Transverse colon (tissue), 4 donors: Measurements from ENCODE around the gene ACVR1C. TPM values are rescaled to one million over a fixed set of nuclear protein-coding genes. Genes with fewer than 3 reads are reported as not detected.

Source experiments
- DNase-seq: peaks from one replicate; pipeline ENCODE4 v3.0.0-alpha.2; 2019
- H3K27ac ChIP-seq, 4 donors: fragments of 200-600 bp; sonication (generic); 2 replicates each; pipeline ENCODE4 v1.5.1; 2016 to 2018; ENCODE audit warnings: inconsistent platforms in 4 of 4
- H3K27me3 ChIP-seq: fragments of 200-600 bp; sonication (generic); 2 replicates; pipeline ENCODE4 v1.5.1; 2017; ENCODE audit warnings: inconsistent platforms
- H3K36me3 ChIP-seq, 4 donors: fragments of 200-600 bp; sonication (generic); 2 replicates each; pipeline ENCODE4 v1.5.1; 2017 to 2019; ENCODE audit warnings: inconsistent platforms in 4 of 4
- H3K4me1 ChIP-seq, 4 donors: fragments of 200-600 bp; sonication (generic); 2 replicates each; pipeline ENCODE4 v1.5.1; 2017 to 2020; ENCODE audit warnings: inconsistent platforms in 4 of 4
- H3K4me3 ChIP-seq, 4 donors: fragments of 200-600 bp; sonication (generic); 1 replicate in 1 of 4; 2 replicates in 3 of 4; pipeline versions ENCODE4 v1.5.1 to v1.6.1; 2017 to 2019; ENCODE audit warnings: inconsistent platforms in 4 of 4
- H3K9me3 ChIP-seq, 2 donors: fragments of 200-600 bp; sonication (generic); 2 replicates each; pipeline ENCODE4 v1.5.1; 2017 to 2019; ENCODE audit warnings: inconsistent platforms in 2 of 2
- EP300 ChIP-seq: sonication (generic); formaldehyde crosslinking; IDR thresholded peaks from one replicate; pipeline ENCODE4 v1.6.1; 2017; ENCODE audit warnings: antibody characterized with exemption, low read depth
- POLR2A ChIP-seq: fragments of 450-650 bp; IDR thresholded peaks from one replicate; pipeline ENCODE4 v1.6.1; 2016; ENCODE audit warnings: antibody characterized with exemption, mild to moderate bottlenecking, moderate library complexity
- POLR2AphosphoS5 ChIP-seq, 3 donors: sonication (generic); formaldehyde crosslinking; IDR thresholded peaks; one replicate each; pipeline ENCODE4 v1.6.1; 2016; ENCODE audit warnings: antibody characterized with exemption in 3 of 3
- WGBS, 2 donors: methylation state at CpG; one replicate each; pipeline ENCODE4 v1.1.5; 2018; ENCODE audit warnings: low coverage in 1 of 2; 5-methylcytosine and 5-hydroxymethylcytosine counted together
- in situ Hi-C, 4 donors: fragments of 200-750 bp; cut with MboI; loops; one replicate each; pipeline versions ENCODE4 v1.15.0 to v1.15.1; 2017; ENCODE audit warnings: low sequenced_read_pairs in 3 of 4, low pct_ligation_motif_present in 1 of 4, low pct_unique_long_range_greater_than_20kb in 1 of 4
- intact Hi-C: fragments of 100-400 bp; cut with DNase I; formaldehyde crosslinking; loops from one replicate; pipeline ENCODE4 v1.15.1; 2023; ENCODE audit warnings: low total_unique reads
- total RNA-seq, 4 donors: library from RNA; depleted of rRNA; stranded (reverse); fragments of >200 nt; gene quantifications; one replicate each; pipeline ENCODE4 v1.1.0, GENCODE V29; 2016
- TF ChIP-seq, protein P1 (sequence below), 5 experiments: fragments of 200-600 bp in 3 of 5; fragments of 450-650 bp in 2 of 5; sonication (generic) in 3 of 5; IDR thresholded peaks; 1 replicate in 2 of 5; 2 replicates in 3 of 5; pipeline ENCODE4 v1.5.1; 2016 to 2017; ENCODE audit warnings: antibody characterized with exemption in 5 of 5, inconsistent platforms in 3 of 5, mild to moderate bottlenecking in 2 of 5, moderate library complexity in 1 of 5

ACVR1C gene
- total RNA-seq, 4 donors from 2014 or later = 8.2 to 13.7 (median 11.9) TPM

DNA sequence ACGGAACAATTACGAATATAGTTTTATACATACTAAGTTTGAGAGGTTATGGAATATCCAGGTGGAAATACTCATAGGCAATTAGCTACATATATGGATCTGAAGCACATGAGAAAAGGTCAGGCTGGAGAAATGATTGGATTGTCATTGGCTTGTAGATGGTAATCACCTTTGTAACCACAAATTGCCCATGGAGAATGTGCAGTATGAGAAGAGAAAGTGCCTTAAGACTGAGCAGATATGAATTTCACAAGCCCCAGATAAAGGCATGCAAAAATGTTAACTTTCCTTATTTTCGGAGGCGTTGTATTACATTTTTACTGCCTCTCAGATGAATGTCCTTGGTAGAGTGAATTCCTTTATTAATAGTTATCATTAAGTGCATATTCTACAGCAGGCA is 33.1 kb upstream of the ACVR1C start:
- no peaks in the 10 kb centered on the region for H3K36me3 ChIP-seq
- no peak for DNase-seq
- H3K4me1 ChIP-seq = no peaks in the 10 kb centered on the region
- H3K27ac ChIP-seq = no peak overlapping the region
- no peaks in the 10 kb centered on the region for H3K27me3 ChIP-seq
- H3K4me3 ChIP-seq = no peak overlapping the region
- in situ Hi-C loops (no loop called here), intact Hi-C loops (no loop called here)
- TF ChIP-seq POLR2AphosphoS5 (IDR thresholded peaks at IDR 0.05) (no peak), EP300 (no peak), POLR2A (no peak)
- TF ChIP-seq, protein P1, sequence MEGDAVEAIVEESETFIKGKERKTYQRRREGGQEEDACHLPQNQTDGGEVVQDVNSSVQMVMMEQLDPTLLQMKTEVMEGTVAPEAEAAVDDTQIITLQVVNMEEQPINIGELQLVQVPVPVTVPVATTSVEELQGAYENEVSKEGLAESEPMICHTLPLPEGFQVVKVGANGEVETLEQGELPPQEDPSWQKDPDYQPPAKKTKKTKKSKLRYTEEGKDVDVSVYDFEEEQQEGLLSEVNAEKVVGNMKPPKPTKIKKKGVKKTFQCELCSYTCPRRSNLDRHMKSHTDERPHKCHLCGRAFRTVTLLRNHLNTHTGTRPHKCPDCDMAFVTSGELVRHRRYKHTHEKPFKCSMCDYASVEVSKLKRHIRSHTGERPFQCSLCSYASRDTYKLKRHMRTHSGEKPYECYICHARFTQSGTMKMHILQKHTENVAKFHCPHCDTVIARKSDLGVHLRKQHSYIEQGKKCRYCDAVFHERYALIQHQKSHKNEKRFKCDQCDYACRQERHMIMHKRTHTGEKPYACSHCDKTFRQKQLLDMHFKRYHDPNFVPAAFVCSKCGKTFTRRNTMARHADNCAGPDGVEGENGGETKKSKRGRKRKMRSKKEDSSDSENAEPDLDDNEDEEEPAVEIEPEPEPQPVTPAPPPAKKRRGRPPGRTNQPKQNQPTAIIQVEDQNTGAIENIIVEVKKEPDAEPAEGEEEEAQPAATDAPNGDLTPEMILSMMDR (IDR thresholded peaks at IDR 0.05) = no peak
- WGBS, 2 donors = 62 to 82% methylated on average over 4 of the region's 4 CpGs
- no peaks in the 10 kb centered on the region for H3K9me3 ChIP-seq

DNA sequence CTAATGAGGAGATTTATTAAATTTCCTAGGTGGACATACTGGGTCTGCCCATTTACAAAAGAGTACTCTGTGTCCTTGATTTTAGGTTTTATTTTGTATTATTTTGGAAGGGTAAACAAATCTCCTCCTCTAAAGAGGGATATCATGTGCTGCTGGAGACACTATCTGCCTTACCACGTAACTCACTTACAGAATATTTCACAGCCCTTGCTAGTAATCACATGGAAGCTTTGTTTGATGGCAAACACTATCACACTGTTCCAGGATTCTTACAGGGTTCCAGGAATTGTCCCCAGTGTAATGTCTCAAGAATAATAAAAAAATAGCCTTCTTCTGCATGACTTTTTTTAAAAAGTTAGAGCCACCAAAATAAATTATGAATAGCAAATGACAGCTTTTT is 29.2 kb upstream of the ACVR1C start:
- no peak overlapping the region for H3K4me3 ChIP-seq
- in situ Hi-C loops (no loop called here), intact Hi-C loops (no loop called here)
- no peak for TF ChIP-seq EP300
- TF ChIP-seq, protein P1 (IDR thresholded peaks at IDR 0.05) = no peak
- WGBS, 2 donors = 83 to 88% methylated on average over 1 of the region's 1 CpG
- DNase-seq = no peak
- no peak overlapping the region for H3K27ac ChIP-seq
- H3K9me3 ChIP-seq = no peaks in the 10 kb centered on the region
- no peaks in the 10 kb centered on the region for H3K36me3 ChIP-seq
- H3K4me1 ChIP-seq = no peaks in the 10 kb centered on the region
- H3K27me3 ChIP-seq = no peaks in the 10 kb centered on the region

DNA sequence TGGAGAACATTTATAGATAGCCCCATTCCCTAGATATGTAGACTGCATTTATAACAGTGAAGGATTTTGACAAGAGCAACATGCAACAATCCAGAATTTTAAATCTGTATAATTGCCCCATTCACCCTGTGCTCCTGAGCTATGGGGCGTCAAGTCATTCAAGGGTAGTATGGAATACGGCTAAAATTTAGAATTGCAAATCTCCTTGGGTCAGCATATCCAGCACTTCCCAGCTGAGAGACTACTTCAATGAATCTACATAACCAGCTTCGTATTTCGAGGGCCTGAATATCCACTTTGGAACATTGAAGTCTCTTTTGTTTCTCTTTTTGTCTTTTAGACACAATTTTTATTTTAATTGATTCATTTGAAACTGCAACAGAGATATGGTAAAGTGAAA is 28.4 kb upstream of the ACVR1C start:
- Histone ChIP-seq H3K4me1 (no peaks in the 10 kb centered on the region), H3K36me3 (no peaks in the 10 kb centered on the region), H3K27me3 (no peaks in the 10 kb centered on the region), H3K9me3 (no peaks in the 10 kb centered on the region), H3K27ac (no peak overlapping the region), H3K4me3 (no peak overlapping the region)
- no peak for DNase-seq
- no peak for TF ChIP-seq POLR2AphosphoS5 (IDR thresholded peaks at IDR 0.05)
- no peak for TF ChIP-seq POLR2A
- TF ChIP-seq, protein P1 (IDR thresholded peaks at IDR 0.05) = no peak
- TF ChIP-seq EP300 = no peak
- intact Hi-C loops = no loop called here
- WGBS, 2 donors = 88 to 94% methylated on average over 2 to 4 of the region's 4 CpGs
- in situ Hi-C loops = no loop called here

DNA sequence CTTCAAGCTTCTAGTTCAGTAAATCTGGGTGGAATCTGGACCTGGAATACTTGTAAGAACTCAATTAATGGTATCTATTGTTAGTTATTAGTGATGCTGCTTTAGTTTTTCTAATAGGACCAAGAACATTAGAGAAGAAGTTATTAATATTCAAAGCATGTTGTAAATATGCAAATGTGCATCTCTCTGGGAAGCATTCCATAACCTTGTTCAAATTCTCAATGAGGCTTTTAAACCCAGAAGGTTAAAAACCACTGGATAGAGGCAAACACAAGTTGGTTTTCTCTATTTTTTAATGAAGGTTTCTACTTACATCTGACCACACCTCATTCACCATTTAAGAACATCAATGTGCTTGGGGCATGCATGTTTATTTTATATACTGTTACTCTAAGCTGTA is 16.1 kb upstream of the ACVR1C start:
- intact Hi-C loops (no loop called here), in situ Hi-C loops (no loop called here)
- no peaks in the 10 kb centered on the region for H3K36me3 ChIP-seq
- H3K27ac ChIP-seq = no peak overlapping the region
- H3K4me3 ChIP-seq = no peak overlapping the region
- TF ChIP-seq POLR2AphosphoS5 (IDR thresholded peaks at IDR 0.05) (no peak), EP300 (no peak), POLR2A (no peak)
- TF ChIP-seq, protein P1 (IDR thresholded peaks at IDR 0.05) = no peak
- no peak for DNase-seq
- H3K4me1 ChIP-seq = no peaks in the 10 kb centered on the region
- H3K27me3 ChIP-seq = no peaks in the 10 kb centered on the region
- H3K9me3 ChIP-seq = no peaks in the 10 kb centered on the region
